WI38 (cell line): ENCODE measurements around the gene RAB9A.

Source experiments
- H3K4me3 ChIP-seq: 2 replicates; pipeline ENCODE4 v1.5.1; 2011; ENCODE audit warnings: low read depth, mild to moderate bottlenecking, control low read depth, low read length
- TF ChIP-seq, protein P1 (sequence below): IDR thresholded peaks from 2 replicates; pipeline ENCODE4 v1.5.1; 2012; ENCODE audit warnings: low read depth, mild to moderate bottlenecking, control low read depth, low read length

RAB9A gene

DNA sequence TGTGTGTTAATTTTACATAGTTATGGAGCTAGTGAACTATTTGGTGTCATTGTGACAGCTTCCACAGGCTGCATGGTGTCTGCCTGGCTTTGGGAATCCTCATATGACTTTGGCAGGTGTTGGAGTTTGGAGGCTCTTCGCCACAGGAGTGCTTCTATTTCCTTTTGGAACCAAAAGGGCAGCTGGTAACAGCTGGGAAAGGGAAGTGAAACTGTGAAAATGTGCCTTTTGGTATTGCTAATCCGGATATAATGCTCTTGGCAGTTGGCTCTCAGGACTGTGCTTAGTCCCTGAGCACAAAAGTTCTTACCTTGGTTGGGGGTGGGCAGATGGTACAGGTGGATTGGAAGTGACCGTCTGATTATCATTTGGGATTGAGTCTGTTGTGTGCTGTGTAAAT lies 63.7 kb downstream of the RAB9A start:
- TF ChIP-seq, protein P1, sequence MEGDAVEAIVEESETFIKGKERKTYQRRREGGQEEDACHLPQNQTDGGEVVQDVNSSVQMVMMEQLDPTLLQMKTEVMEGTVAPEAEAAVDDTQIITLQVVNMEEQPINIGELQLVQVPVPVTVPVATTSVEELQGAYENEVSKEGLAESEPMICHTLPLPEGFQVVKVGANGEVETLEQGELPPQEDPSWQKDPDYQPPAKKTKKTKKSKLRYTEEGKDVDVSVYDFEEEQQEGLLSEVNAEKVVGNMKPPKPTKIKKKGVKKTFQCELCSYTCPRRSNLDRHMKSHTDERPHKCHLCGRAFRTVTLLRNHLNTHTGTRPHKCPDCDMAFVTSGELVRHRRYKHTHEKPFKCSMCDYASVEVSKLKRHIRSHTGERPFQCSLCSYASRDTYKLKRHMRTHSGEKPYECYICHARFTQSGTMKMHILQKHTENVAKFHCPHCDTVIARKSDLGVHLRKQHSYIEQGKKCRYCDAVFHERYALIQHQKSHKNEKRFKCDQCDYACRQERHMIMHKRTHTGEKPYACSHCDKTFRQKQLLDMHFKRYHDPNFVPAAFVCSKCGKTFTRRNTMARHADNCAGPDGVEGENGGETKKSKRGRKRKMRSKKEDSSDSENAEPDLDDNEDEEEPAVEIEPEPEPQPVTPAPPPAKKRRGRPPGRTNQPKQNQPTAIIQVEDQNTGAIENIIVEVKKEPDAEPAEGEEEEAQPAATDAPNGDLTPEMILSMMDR = no peak
- H3K4me3 ChIP-seq = no peak overlapping the region

DNA sequence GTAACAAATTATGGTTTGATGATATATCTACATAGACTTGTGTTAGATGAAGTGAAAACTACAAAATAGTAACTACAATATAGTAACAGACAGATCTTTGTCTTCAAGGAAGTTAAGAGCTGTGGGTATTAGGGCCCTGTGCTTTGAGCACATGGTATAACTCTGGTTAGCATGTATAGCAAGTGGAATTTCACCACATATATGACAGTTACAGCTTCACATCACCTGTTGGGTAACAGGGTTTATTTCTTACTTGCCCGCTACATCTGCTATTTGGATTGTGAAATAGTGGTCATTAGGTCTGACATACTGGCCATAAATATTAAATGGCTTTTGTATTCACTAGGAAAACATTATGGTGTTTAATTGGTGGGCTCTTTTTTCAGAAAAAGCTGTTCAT lies 65.8 kb downstream of the RAB9A start:
- H3K4me3 ChIP-seq = no peak overlapping the region
- TF ChIP-seq, protein P1 = no peak

DNA sequence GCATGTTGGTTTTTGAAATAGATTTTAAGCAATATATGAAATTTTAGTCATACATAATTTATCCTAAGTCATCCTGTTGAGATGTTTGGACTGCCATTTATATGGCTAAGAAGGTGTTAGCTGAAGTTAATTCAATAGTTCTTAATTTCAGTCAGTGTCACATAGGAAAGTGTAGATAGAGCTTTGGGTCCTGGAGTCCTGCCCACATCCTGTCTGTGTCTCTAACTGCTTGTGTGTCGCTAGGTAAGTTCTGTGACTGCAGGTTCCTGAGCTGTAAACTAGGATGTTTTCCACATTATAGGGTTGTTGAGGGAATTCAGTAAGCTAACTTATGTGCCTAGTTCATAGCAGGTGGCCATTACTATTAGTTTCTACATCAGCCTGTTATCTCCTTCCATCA lies 66.3 kb downstream of the RAB9A start:
- TF ChIP-seq, protein P1 = no peak

DNA sequence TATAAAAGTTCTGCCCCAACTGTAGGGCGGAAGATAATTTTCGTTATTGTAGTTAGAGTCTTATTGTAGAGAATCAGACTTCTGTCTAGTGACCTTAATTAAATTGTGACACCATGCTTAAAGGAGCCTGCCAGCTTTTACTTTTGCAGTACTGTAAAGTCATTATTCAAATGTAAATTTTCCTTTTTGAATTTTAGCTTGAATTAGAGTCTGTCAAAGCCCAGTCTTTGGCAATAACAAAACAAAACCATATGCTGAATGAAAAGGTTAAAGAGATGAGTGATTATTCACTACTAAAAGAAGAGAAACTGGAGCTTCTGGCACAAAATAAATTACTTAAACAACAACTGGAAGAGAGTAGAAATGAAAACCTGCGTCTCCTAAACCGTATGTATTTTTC lies 67.5 kb downstream of the RAB9A start:
- H3K4me3 ChIP-seq = no peak overlapping the region
- TF ChIP-seq, protein P1 = no peak

More for the DNA sequence above, 66.3 kb downstream of the RAB9A start:
- H3K4me3 ChIP-seq = no peak overlapping the region

DNA sequence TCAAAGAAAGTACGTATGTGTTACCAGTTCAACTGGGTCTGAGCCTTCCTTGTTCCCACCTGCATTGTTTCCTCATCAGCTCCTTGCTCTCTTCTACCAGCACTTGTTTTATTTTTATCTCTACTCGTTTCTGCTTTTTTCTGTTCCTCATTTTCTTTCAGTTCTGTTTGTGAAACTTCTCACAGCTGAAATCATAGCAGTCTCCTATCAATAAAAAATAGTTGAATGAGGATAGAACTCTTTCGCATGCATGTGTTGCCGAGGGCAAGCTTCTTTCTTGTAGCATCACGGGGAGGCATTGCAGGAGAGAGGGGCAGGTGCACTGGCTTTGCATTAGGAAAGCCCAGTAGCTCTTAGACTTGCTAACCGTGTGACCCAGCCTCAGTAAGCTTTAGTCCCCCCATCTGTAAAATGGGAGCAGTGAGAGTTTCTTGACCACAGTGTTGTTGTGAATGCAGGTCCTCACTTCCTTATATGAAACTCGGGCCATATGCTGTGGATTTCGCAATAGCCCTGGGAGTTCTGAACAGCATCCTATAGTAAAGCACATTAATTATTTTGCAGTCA lies 70.3 kb downstream of the RAB9A start:
- H3K4me3 ChIP-seq = no peak overlapping the region
- TF ChIP-seq, protein P1 = no peak
